Breast epithelium (tissue), 4 donors: ENCODE data around the gene CACNB3. TPM values are rescaled to one million over a fixed set of nuclear protein-coding genes. Genes with fewer than 3 reads are reported as not detected.
"Not testable (repeated sequence)": the region's sequence is repeated elsewhere in the genome, so short reads cannot be mapped to it uniquely, and the experiment has no call there.

Experiments used
- DNase-seq, 2 donors: peaks; one replicate each; pipeline ENCODE4 v3.0.0-alpha.2; 2019; ENCODE audit warnings: low spot score in 2 of 2
- H3K27ac ChIP-seq, 2 donors: fragments of 200-600 bp; sonication (generic) in 1 of 2; one replicate each; pipeline ENCODE4 v1.5.1; 2016 to 2019; ENCODE audit warnings: mild to moderate bottlenecking in 1 of 2
- H3K27me3 ChIP-seq, 2 donors: fragments of 200-600 bp; sonication (generic) in 1 of 2; one replicate each; pipeline versions ENCODE4 v1.5.1 to v1.6.0; 2017 to 2019; ENCODE audit warnings: control low read depth in 1 of 2, mild to moderate bottlenecking in 1 of 2
- H3K36me3 ChIP-seq: fragments of 200-600 bp; one replicate; pipeline ENCODE4 v1.5.1; 2019
- H3K4me1 ChIP-seq, 2 donors: fragments of 200-600 bp; sonication (generic); one replicate each; pipeline ENCODE4 v1.5.1; 2016 to 2019; ENCODE audit warnings: control low read depth in 1 of 2
- H3K4me3 ChIP-seq, 3 donors: fragments of 200-600 bp; sonication (generic); 1 replicate in 2 of 3; 2 replicates in 1 of 3; pipeline ENCODE4 v1.5.1; 2016 to 2019; ENCODE audit warnings: mild to moderate bottlenecking in 3 of 3, moderate library complexity in 2 of 3
- H3K9me3 ChIP-seq, 2 donors: fragments of 200-600 bp; sonication (generic) in 1 of 2; one replicate each; pipeline ENCODE4 v1.5.1; 2016 to 2019; ENCODE audit warnings: control low read depth in 1 of 2
- CTCF ChIP-seq, 3 donors: fragments of 450-650 bp; IDR thresholded peaks; one replicate each; pipeline ENCODE4 v1.5.1; 2016 to 2017; ENCODE audit warnings: antibody characterized with exemption in 3 of 3, mild to moderate bottlenecking in 3 of 3, moderate library complexity in 3 of 3
- POLR2A ChIP-seq: fragments of 450-650 bp; IDR thresholded peaks from one replicate; pipeline ENCODE4 v1.6.1; 2016; ENCODE audit warnings: antibody characterized with exemption, mild to moderate bottlenecking, moderate library complexity
- POLR2AphosphoS5 ChIP-seq, 3 donors: sonication (generic); formaldehyde crosslinking; IDR thresholded peaks; one replicate each; pipeline ENCODE4 v1.6.1; 2017; ENCODE audit warnings: antibody characterized with exemption in 3 of 3
- intact Hi-C: fragments of 100-400 bp; cut with DNase I; formaldehyde crosslinking; loops from one replicate; pipeline ENCODE4 v1.15.1; 2023; ENCODE audit warnings: low total_unique reads
- total RNA-seq, 3 donors: library from RNA; depleted of rRNA; stranded (reverse); fragments of >200 nt; gene quantifications; one replicate each; pipeline ENCODE4 v1.1.0, GENCODE V29; 2016

CACNB3 gene
- total RNA-seq, 3 donors from 2014 or later = 4.0 to 17.0 (median 10.8) TPM

- intact Hi-C loops = no loop called here
- no peaks in the 10 kb centered on the region for H3K4me1 ChIP-seq
Measured at GRCh38 chr12:48851883-48852733, 33.8 kb downstream of the CACNB3 start, which contains the start of gene DDX23. Gene DDX23, minus strand, starts transcription at chr12:48852163. Its CDS starts 6,381 bp downstream, at chr12:48845782.

GRCh38 chr12:48852734-48853688, 34.7 kb downstream of the CACNB3 start:
- Histone ChIP-seq H3K27ac (peak overlapping the region; percentile 88 to 92), H3K4me1 (no peaks in the 10 kb centered on the region), H3K4me3 (peak overlapping the region; percentile 74 to 88 (median 85)), H3K36me3 (no peaks in the 10 kb centered on the region), H3K9me3 (no peaks in the 10 kb centered on the region), H3K27me3 (no peaks in the 10 kb centered on the region)
- DNase-seq = peak; percentile 85 to 91
- intact Hi-C loops = no loop called here
- TF ChIP-seq POLR2AphosphoS5 (IDR thresholded peaks at IDR 0.05) (no peak), CTCF (IDR thresholded peaks at IDR 0.05) (peak; percentile 96), POLR2A (no peak)

More at GRCh38 chr12:48851883-48852733, 33.8 kb downstream of the CACNB3 start, which contains the start of gene DDX23:
- peak within 1 kb of the TSS; percentile 88 to 92 for H3K27ac ChIP-seq
- H3K9me3 ChIP-seq = no peaks in the 10 kb centered on the region
- no peaks in the 10 kb centered on the region for H3K36me3 ChIP-seq
- peak within 1 kb of the TSS; percentile 74 to 88 (median 85) for H3K4me3 ChIP-seq
- H3K27me3 ChIP-seq = no peaks in the 10 kb centered on the region
- TF ChIP-seq POLR2A = peak; percentile 70
- no peak for TF ChIP-seq CTCF (IDR thresholded peaks at IDR 0.05)
- peak; percentile 62 to 92 (median 86) for TF ChIP-seq POLR2AphosphoS5 (IDR thresholded peaks at IDR 0.05)
- peak; percentile 93 to 95 for DNase-seq

- Histone ChIP-seq H3K4me1 (no peaks in the 10 kb centered on the region), H3K4me3 (no peak overlapping the region), H3K36me3 (no peaks in the 10 kb centered on the region), H3K9me3 (no peaks in the 10 kb centered on the region), H3K27me3 (no peaks in the 10 kb centered on the region), H3K27ac (no peak overlapping the region)
- TF ChIP-seq POLR2AphosphoS5 (IDR thresholded peaks at IDR 0.05) (no peak), CTCF (IDR thresholded peaks at IDR 0.05) (no peak), POLR2A (no peak)
- DNase-seq = no peak
- intact Hi-C loops = no loop called here
Measured at GRCh38 chr12:48854488-48854887, 36.2 kb downstream of the CACNB3 start.

- intact Hi-C loops, DNase-seq, H3K27ac ChIP-seq, H3K4me3 ChIP-seq, H3K9me3 ChIP-seq, H3K36me3 ChIP-seq, H3K4me1 ChIP-seq, H3K27me3 ChIP-seq: not testable (repeated sequence)
Measured at GRCh38 chr12:48854932-48855331, 36.6 kb downstream of the CACNB3 start.

GRCh38 chr12:48856379-48856778, 38.1 kb downstream of the CACNB3 start:
- TF ChIP-seq POLR2AphosphoS5 (IDR thresholded peaks at IDR 0.05) (no peak), CTCF (IDR thresholded peaks at IDR 0.05) (no peak), POLR2A (no peak)
- no peaks in the 10 kb centered on the region for H3K9me3 ChIP-seq
- DNase-seq = no peak
- no peaks in the 10 kb centered on the region for H3K36me3 ChIP-seq
- no peak overlapping the region for H3K27ac ChIP-seq
- H3K4me1 ChIP-seq = no peaks in the 10 kb centered on the region
- H3K4me3 ChIP-seq = no peak overlapping the region
- no peaks in the 10 kb centered on the region for H3K27me3 ChIP-seq
- intact Hi-C loops = no loop called here
